GM21367 (cell line): ENCODE results near the gene OPN5.
"Not testable (repeated sequence)": the region's sequence is repeated elsewhere in the genome, so short reads cannot be mapped to it uniquely, and the experiment has no call there.

Source experiments
- ATAC-seq: cut with Tn5 transposase; IDR thresholded peaks from one replicate; pipeline ENCODE4 v1.9.1; 2021; ENCODE audit not compliant: unreplicated experiment

Gene OPN5, protein sequence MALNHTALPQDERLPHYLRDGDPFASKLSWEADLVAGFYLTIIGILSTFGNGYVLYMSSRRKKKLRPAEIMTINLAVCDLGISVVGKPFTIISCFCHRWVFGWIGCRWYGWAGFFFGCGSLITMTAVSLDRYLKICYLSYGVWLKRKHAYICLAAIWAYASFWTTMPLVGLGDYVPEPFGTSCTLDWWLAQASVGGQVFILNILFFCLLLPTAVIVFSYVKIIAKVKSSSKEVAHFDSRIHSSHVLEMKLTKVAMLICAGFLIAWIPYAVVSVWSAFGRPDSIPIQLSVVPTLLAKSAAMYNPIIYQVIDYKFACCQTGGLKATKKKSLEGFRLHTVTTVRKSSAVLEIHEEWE

DNA sequence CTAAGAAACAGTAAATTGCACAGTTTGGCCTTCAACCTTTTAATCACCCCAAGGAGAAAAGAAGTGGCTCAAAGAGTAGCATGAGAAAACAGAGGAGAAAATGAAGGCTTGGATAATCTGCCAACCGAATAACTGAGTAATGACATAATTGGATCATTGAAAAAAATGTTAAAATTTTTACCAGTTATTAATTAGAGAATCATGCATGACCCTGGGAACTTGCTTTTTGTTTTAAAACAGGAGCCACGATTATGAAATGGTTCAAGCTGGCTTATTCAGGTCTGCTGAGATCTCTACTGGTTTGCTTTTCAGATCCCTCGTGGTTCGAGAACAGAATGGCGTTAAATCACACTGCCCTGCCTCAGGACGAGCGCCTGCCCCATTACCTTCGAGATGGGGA is at the start of gene OPN5:
Gene OPN5, plus strand, starts transcription at position 301 of the 400 bp plus-strand sequence. Its CDS starts 35 bp downstream, at position 336.
- ATAC-seq, result no peak

DNA sequence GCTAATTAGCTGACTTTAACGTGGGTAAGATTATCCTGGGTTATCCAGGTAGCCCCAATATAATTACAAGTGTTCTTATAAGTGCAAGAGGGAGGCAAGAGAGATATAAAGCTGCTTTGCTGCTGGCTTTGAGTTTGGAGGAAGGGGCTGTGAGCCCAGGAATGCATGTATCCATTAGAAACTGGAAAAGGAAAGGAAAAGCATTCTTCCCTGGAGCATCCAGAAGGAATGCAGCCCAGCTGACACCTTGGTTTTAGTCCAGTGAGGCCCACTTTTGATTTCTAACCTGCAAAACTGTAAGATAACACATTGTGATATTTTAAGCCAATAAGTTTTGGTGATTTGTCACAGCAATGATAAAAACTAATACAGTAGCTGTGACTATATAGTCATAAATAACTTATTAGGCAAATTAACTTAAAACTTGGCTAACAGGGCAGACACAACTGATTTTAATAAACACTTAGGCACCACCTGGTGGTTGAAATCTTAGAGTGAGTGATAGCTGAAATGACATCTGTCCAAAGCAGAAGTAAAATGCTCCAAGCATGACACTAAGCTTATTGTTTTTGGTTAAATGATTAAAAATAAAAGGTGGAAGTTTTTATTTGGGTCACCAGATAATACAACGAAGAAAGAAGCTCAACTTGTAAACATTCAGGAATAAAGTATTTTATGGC is 47.8 kb upstream of the OPN5 start:
- ATAC-seq, result peak; percentile 53

DNA sequence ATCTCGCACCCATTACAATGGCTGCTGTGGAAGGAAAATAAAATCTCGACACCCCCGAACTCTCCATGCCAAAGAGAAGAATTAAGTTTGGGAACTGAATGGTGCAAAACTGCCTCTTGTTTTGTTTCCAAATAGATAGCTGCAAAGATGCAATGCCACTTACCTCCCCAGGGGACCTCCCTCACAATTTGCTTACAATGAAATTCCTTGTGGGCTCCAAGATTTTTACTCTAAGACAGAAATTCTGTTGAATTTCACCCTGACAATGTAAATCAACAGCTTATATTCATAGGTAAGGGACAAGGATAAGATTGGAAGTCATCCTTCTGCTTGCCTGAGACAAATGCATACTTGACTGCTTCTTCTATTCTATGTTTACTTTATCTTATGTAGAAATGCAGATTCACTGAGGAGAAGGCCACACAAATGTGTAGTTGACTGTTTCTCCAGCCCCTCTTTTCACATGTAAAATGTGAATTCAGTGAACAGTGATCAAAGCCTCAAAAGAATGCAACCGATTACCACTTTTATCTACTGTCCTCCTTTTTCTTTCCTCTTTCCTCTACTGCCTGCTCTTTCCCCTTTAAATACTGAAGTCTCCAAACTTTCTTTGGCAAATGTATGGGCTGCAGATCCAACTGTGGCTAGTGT is 46.9 kb upstream of the OPN5 start:
- no peak for ATAC-seq

DNA sequence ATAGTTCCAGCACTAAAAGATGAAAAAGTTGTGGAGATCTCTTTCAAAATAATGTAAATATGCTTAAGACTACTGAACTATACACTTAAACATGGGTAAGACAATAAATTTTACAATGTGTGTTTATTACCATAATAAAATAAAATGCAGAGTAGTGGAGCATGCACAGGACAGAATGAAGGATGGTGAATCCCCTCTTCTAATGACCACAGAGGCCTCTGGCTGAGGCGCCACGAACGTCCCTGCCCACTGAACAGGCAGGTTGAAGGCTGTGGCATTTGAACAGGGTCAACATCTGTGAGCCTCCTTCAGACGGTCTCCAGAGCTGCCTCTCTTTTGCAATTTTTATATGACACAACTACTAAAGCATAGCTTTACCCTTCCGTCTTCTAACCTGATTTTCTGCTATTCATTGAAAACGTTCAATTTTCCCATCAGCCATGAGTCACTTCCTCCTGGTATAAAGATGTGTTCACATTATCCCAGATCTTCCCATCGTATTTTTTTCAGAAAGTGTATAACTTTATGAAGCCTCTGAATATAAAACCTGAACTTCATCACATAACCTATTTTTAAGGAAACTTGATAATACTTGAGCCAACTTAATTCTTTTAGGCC is 45.6 kb upstream of the OPN5 start:
- ATAC-seq, result no peak

DNA sequence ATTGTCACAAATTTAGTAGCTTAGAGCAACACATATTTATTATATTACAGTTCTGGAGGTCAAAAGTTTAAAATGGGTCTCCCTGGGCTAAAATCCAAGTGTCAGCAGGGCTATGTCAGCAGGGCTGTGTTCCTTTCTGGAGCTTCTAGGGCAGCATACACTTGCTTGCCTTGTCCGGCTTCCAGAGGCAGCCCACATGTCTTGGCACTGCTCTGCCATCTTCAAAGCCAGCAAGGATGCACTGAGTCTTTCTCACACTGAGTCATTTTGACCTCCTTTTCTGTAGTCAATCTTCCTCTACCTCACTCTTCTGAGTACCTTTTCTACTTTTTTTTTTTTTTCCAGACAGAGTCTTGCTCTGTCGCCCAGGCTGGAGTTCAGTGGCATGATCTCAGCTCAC is 44.4 kb upstream of the OPN5 start:
- no peak for ATAC-seq

DNA sequence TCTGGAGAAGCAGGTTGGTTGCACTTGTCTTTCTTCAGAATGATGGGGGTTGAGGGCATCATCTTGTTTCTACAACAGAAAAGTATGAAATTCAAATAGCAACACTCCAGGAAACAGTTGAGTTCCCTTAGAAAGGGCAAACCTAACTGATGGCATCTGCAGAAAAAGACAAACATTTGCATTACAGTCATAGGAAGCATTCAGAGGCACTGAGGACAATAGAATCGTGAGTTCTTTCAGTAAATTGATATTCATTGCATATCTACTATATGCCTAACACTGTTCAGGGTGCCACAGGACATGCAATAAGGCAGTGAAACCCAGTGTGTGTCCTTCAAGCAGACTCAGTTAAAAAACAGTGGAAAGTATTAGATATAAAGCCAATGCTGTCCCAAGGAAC is 41.1 kb upstream of the OPN5 start:
- ATAC-seq, result no peak

DNA sequence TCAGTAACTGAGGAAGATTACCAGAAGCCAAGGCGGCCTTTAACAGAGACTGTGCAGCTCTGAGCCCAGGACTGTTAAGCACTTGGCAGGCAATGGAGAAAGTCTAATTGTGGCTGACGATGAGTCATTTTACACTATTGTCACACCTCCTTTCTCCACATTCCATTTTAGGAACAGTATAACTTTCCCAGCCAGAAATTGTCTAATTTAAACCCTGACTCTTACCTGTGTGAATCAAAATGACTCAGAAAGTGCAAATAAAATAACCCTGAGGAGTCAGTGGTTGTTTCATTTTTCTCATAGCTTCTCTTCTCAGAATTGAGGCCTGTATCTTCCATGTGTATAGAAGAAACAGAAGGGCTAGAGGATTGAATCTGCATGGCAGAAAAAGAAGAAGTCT is 40.0 kb upstream of the OPN5 start:
- peak; percentile 63 for ATAC-seq

DNA sequence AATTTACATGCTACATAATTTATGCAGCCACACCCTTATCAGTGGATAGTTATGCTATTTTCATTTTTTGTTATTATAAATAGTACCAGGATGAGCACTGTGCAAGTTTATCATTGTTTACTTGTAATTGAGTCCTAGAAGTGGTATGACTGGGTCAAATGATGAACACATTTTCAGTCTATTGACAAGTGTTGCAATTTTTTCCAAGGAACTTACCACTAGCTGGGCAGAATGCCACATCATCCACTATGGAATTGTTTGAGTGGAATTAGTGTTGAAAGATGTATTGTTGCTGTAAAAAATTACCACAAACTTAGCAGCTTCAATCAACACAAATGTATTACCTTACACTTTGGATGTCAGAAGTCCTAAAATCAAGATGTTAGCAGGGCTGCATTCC is 38.1 kb upstream of the OPN5 start:
- ATAC-seq, result no peak

DNA sequence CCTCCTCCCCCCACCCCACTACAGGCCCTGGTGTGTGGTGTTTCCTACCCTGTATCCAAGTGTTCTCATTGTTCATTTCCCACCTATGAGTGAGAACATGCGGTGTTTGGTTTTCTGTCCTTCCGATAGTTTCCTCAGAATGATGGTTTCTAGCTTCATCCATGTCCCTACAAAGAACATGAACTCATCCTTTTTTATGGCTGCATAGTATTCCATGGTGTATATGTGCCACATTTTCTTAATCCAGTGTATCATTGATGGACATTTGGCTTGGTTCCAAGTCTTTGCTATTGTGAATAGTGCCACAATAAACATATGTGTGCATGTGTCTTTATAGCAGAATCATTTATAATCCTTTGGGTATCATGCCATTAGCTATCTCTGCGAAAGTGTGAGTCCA is 36.6 kb upstream of the OPN5 start:
- ATAC-seq, result not testable (repeated sequence)

DNA sequence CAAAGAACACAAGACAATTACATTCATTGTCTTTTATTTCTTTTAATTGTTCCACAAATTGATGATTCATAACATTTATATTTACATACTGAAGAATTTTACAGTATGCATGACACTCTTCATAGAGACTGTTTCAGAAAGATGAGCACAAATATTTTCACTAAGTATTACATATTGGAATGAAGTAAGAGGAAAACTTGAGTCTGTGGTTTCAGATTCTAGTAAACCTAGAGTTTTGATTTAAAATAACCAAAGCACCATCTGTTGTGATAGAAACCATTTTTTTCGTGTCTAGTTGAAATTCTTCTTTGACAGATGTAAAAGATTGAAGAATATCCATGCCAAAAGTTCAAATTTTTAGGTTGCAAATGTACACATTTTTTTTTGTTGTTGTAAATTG is 32.1 kb upstream of the OPN5 start:
- no peak for ATAC-seq

DNA sequence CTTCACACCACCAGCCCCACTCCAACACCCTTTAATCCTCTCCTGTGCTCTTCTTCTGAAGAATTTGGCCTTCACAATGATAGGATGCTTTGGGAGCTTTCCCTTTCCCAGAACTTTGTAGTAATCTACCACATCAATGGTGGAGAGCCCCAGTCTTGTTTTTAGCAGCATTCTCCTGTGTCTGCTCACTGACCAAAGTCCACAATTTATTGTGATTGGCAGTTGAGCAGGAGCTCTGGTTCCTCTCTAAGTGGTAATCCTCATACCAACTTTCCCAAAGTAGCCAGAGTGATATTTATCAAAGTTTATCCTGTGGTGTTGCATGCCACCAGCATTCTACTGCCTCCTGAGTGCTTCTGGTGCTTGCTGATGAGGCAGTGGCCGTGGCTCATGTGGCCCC is 29.0 kb upstream of the OPN5 start:
- no peak for ATAC-seq

DNA sequence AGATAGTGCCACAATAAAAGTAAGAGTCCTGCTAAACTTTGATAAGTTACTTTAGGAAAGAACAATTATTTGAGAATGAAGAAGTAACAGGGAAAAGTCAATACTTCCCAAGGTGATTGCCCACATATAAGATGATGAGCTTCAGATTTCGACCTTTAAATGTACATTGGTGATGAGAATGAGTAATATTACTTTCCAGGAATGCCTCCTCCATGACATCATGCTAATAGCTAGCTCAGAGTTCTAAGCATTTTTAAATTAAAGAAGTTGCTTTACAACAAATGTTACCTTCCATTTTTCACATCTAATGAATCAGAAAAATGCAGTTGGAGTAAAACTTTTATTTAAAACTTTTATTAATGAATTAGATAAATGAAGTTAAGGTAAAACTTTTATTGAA is 22.5 kb upstream of the OPN5 start:
- no peak for ATAC-seq

DNA sequence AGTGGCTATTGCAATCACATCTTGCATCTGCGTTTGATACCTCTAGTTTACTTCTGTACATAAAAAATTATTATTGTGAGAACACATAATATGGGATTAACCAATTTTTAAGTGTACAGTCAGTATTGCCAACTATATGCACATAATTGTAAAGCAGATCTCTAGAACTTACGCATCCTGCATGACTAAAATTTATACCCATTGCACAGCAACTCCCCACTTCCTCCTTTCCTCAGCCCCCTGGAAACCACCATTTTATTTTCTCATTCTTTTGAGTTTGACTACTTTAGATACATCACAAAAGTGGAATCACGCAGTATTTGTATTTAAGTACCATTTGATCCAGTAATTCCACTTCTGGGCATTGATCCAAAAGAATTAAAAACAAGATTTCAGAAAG is 19.3 kb upstream of the OPN5 start:
- ATAC-seq, result no peak

DNA sequence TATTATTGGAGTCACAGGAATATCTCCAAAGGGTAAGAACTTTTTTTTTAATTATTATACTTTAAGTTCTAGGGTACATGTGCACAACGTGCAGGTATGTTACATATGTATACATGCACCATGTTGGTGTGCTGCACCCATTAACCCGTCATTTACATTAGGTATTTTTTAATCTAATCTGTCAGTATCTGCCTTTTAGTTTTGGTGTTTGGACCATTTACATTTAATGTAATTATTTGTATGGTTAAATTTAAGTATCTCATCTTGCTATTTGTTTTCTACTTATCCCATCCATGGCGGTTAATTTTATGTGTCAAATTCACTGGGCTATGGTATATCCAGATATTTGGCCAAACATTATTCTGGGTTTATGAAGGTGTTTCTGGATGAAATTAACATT is 15.4 kb upstream of the OPN5 start:
- ATAC-seq, result no peak

DNA sequence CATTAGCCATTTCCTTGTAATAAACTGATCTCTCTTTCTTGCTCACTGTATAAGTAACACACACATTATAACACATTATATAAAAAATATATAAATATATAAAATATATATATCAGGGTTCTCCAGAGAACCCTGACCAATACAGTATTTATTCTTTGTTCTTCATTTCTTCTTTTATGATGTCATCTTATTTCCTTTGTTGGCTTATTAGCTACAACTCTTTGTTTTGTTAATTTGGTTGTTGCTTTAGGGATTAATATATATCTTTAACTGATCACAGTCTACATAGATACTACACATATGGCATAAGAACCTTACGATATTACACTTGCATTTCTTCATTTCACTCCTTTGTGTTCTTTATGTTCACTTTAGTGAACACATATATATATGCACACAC is 14.7 kb upstream of the OPN5 start:
- no peak for ATAC-seq

DNA sequence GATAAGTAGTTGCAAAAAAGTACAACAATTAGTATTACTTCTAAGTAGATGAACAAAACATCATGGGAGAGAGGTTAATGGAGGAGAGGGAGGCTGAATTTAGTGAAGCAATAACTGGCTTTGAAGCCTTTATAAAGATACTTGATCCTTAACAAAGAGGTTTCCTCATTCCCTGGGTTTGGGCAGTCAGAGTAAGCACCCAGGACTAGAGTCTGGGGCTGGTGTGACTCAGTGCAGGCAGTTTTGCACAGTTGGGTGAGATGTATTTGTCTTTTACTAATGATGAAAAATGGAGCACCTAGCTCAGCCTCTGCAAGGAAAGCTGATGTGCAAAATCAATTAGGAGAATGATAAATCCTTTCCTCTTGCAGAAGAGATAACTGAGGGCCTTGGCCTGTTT is 11.8 kb upstream of the OPN5 start:
- no peak for ATAC-seq

DNA sequence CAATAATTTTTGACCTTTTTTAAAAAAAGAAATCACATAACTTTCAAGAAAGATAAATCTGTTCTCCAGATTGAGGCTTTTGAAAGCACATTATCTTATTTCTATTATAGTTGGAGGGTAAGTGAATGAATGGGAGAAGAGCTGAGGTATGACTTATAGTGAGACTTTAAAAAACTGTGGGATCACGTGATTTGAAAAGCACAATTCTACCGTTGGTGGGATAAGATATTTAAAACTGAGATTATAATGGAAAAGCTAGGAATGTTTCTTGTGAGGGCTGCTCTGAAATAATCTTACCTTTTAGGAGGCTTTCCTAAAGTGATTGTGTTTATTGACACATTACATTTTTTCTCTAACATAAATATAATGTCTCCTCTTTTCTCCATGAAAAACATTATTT is 9.5 kb upstream of the OPN5 start:
- no peak for ATAC-seq

DNA sequence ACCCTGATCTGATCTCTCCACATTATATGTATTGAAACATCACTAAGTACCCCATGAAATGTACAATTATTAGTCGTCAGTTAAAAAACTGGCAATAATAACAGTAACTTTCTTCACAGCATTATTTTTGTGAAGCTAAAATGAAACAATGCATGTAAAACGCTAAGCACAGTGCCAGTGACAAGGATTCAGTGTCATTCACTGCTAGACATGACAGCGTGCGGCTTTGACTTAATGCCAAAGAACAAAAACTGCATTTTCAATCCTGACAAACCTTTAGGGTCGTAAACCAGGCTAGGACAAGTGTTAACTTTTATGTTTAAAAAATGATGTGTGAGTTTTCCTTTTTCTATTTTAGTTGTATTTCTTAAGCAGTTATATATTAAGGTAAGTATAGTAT is 8.8 kb upstream of the OPN5 start:
- ATAC-seq, result no peak

DNA sequence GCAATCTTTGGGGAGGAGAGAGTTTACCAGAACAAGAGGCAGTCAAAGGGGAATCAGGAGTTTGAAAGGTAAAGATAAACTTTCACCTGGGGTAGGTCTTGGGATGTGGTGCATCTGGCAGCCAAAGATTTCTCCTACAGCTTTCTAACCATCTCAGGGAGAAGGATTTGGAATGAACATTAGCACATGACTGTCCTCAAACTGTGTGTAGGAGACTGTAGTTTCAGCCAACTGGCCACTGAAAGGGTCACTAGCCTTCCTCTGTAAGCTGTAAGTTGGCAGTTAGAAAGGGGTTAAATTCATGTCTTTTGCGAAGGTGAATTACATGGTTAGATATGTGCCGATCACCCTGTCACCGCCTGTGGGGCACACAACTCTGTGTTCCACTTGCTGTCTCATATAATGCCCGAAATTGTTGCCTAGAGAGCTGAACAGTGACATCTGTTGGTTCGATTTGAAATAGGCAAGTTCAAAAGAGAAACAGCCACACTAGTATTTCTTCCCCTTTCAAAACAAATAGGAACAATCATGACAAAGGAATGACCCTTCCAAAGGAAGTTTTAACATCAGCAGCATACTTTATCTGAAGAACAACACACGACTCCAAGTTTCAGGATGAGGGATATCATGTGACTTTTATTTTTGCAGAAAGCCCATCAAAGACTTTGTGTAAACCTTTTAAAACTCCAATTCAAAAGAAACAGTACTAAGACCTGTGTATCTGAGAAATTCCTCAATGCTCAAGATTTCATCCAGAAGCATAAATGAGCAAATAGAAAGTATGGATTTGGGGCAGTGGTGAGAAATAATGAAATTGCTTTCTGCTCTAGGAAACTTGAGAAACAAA is 1.1 kb upstream of the OPN5 start:
- peak; percentile 96 for ATAC-seq

DNA sequence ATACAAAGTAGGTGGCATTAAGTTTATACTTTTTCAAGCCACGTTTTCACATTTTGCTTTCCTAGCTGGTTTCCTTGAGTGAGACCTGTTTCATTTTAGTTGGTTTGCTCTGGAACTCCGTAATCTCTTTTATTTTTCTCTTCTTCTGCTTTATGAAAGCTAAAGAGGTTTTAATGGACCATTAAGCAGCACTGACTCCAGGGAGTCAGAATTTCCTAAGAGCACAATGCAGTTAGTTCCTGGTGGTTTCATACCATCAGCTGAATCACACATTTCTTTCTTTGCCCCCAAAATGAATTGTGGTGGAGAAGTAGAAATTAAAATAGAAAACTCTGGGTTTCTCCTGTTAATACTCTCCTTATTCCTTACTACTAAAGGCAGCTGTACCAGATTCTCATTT is 3.4 kb downstream of the OPN5 start:
- no peak for ATAC-seq
